HL-60 (cell line): ENCODE data around the gene KAZALD1.

Source experiments
- POLR2AphosphoS5 ChIP-seq: IDR thresholded peaks from 2 replicates; pipeline ENCODE4 v1.6.1; 2012; ENCODE audit warnings: low read depth
- TF ChIP-seq, protein P1 (sequence below): IDR thresholded peaks from one replicate; pipeline ENCODE4 v1.5.1; 2011; ENCODE audit warnings: low read length, control low read depth, inconsistent platforms; ENCODE audit not compliant: insufficient read depth

DNA sequence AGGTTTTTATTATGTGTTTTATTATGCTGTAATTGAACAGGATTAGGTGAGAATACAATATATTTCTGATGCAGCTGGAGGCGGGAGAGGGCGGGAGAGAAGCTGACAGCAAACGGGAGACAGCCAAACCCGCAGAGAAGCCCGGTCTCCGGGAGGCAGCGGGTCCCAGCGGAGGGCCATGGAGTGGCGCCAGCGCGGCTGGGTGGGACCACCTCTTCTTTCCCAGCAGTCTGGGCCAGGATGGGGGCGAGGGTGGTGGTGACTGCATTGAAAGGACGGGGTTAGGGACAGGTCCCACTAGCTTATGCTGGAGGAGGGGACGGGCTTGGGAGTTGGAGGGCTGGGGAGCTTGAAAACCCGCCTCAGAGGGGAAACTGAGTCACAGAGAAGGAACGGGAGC is 14.5 kb upstream of the KAZALD1 start:
- TF ChIP-seq, protein P1, sequence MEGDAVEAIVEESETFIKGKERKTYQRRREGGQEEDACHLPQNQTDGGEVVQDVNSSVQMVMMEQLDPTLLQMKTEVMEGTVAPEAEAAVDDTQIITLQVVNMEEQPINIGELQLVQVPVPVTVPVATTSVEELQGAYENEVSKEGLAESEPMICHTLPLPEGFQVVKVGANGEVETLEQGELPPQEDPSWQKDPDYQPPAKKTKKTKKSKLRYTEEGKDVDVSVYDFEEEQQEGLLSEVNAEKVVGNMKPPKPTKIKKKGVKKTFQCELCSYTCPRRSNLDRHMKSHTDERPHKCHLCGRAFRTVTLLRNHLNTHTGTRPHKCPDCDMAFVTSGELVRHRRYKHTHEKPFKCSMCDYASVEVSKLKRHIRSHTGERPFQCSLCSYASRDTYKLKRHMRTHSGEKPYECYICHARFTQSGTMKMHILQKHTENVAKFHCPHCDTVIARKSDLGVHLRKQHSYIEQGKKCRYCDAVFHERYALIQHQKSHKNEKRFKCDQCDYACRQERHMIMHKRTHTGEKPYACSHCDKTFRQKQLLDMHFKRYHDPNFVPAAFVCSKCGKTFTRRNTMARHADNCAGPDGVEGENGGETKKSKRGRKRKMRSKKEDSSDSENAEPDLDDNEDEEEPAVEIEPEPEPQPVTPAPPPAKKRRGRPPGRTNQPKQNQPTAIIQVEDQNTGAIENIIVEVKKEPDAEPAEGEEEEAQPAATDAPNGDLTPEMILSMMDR, result no peak
- TF ChIP-seq POLR2AphosphoS5, result no peak
